KOPT-K1 (cell line): ENCODE results near the gene KCNAB1.

Source experiments
- H3K27ac ChIP-seq: fragments of 200-600 bp; sonication (generic); 2 replicates; pipeline ENCODE4 v1.5.1; 2016; ENCODE audit warnings: antibody characterized with exemption, mild to moderate bottlenecking, low read depth, low read length; ENCODE audit not compliant: poor library complexity, severe bottlenecking
- H3K36me3 ChIP-seq: fragments of 200-600 bp; sonication (generic); 2 replicates; pipeline ENCODE4 v1.5.1; 2017; ENCODE audit warnings: antibody characterized with exemption, mild to moderate bottlenecking, low read length, moderate library complexity; ENCODE audit not compliant: insufficient read depth
- H3K9me3 ChIP-seq: fragments of 200-600 bp; sonication (generic); 2 replicates; pipeline ENCODE4 v1.5.1; 2017; ENCODE audit warnings: antibody characterized with exemption, low read length, mild to moderate bottlenecking; ENCODE audit not compliant: insufficient read depth, poor library complexity, severe bottlenecking

Gene KCNAB1

GRCh38 chr3:156150434-156151066, 30.2 kb downstream of the KCNAB1 start:
- Histone ChIP-seq H3K9me3 (peaks cover under 1% of the 10 kb centered on the region), H3K36me3 (no peaks in the 10 kb centered on the region), H3K27ac (no peak overlapping the region)

- H3K27ac ChIP-seq = no peak overlapping the region
- H3K9me3 ChIP-seq = peaks cover 6% of the 10 kb centered on the region
- no peaks in the 10 kb centered on the region for H3K36me3 ChIP-seq
These were observed 31.5 kb downstream of the KCNAB1 start for GRCh38 chr3:156151824-156152428.

GRCh38 chr3:156158656-156159295, 38.4 kb downstream of the KCNAB1 start:
- no peaks in the 10 kb centered on the region for H3K36me3 ChIP-seq
- no peak overlapping the region for H3K27ac ChIP-seq
- peaks cover 6% of the 10 kb centered on the region for H3K9me3 ChIP-seq

- no peaks in the 10 kb centered on the region for H3K36me3 ChIP-seq
- peaks cover 4% of the 10 kb centered on the region for H3K9me3 ChIP-seq
- H3K27ac ChIP-seq = no peak overlapping the region
These were observed 40.3 kb downstream of the KCNAB1 start for GRCh38 chr3:156160647-156161046.

GRCh38 chr3:156161172-156161571, 40.8 kb downstream of the KCNAB1 start:
- Histone ChIP-seq H3K27ac (no peak overlapping the region), H3K9me3 (no peaks in the 10 kb centered on the region), H3K36me3 (no peaks in the 10 kb centered on the region)

- H3K27ac ChIP-seq = no peak overlapping the region
- no peaks in the 10 kb centered on the region for H3K9me3 ChIP-seq
- no peaks in the 10 kb centered on the region for H3K36me3 ChIP-seq
These were observed 43.5 kb downstream of the KCNAB1 start for GRCh38 chr3:156163848-156164247.

GRCh38 chr3:156166808-156167207, 46.4 kb downstream of the KCNAB1 start:
- no peaks in the 10 kb centered on the region for H3K9me3 ChIP-seq
- H3K27ac ChIP-seq = no peak overlapping the region
- H3K36me3 ChIP-seq = no peaks in the 10 kb centered on the region

- Histone ChIP-seq H3K27ac (no peak overlapping the region), H3K9me3 (no peaks in the 10 kb centered on the region), H3K36me3 (no peaks in the 10 kb centered on the region)
These were observed 50.2 kb downstream of the KCNAB1 start for GRCh38 chr3:156170571-156170970.

GRCh38 chr3:156171281-156172267, 51.2 kb downstream of the KCNAB1 start:
- no peaks in the 10 kb centered on the region for H3K9me3 ChIP-seq
- no peaks in the 10 kb centered on the region for H3K36me3 ChIP-seq
- H3K27ac ChIP-seq = no peak overlapping the region

- Histone ChIP-seq H3K9me3 (no peaks in the 10 kb centered on the region), H3K27ac (no peak overlapping the region), H3K36me3 (no peaks in the 10 kb centered on the region)
These were observed 52.2 kb downstream of the KCNAB1 start for GRCh38 chr3:156172536-156172935.

GRCh38 chr3:156174229-156174847, 54.0 kb downstream of the KCNAB1 start:
- H3K36me3 ChIP-seq = no peaks in the 10 kb centered on the region
- H3K9me3 ChIP-seq = no peaks in the 10 kb centered on the region
- H3K27ac ChIP-seq = no peak overlapping the region

GRCh38 chr3:156175570-156175969, 55.2 kb downstream of the KCNAB1 start:
- H3K9me3 ChIP-seq = no peaks in the 10 kb centered on the region
- H3K36me3 ChIP-seq = no peaks in the 10 kb centered on the region
- no peak overlapping the region for H3K27ac ChIP-seq

GRCh38 chr3:156176048-156176447, 55.7 kb downstream of the KCNAB1 start:
- Histone ChIP-seq H3K36me3 (no peaks in the 10 kb centered on the region), H3K27ac (no peak overlapping the region), H3K9me3 (no peaks in the 10 kb centered on the region)

- Histone ChIP-seq H3K27ac (no peak overlapping the region), H3K9me3 (no peaks in the 10 kb centered on the region), H3K36me3 (no peaks in the 10 kb centered on the region)
These were observed 56.3 kb downstream of the KCNAB1 start for GRCh38 chr3:156176629-156177210.
